HCT116 (cell line): Measurements from ENCODE around the gene XPC.

Source experiments
- CTCF ChIP-seq, 3 experiments: fragments of 200-600 bp in 1 of 3; sonication (generic) in 1 of 3; IDR thresholded peaks in 2 of 3; conservative IDR thresholded peaks in 1 of 3; 2 replicates each; pipeline ENCODE4 v1.5.1; 2012 to 2017; ENCODE audit warnings: low read depth in 2 of 3, low read length in 2 of 3, antibody characterized with exemption in 1 of 3, borderline replicate concordance in 1 of 3, control low read depth in 1 of 3, mild to moderate bottlenecking in 1 of 3, mixed read lengths in 1 of 3, mixed run types in 1 of 3, moderate library complexity in 1 of 3; ENCODE audit not compliant: insufficient read depth in 1 of 3
- MAX ChIP-seq: IDR thresholded peaks from 2 replicates; pipeline ENCODE4 v1.6.1; 2012
- POLR2A ChIP-seq: IDR thresholded peaks from 2 replicates; pipeline ENCODE4 v1.7.0; 2011; ENCODE audit warnings: borderline replicate concordance; ENCODE audit not compliant: insufficient read depth, insufficient read length; ENCODE audit errors: extremely low read depth
- POLR2AphosphoS5 ChIP-seq: IDR thresholded peaks from 2 replicates; pipeline ENCODE4 v1.6.1; 2011; ENCODE audit warnings: mild to moderate bottlenecking, low read depth, low read length, moderate library complexity
- ZFX ChIP-seq: fragments of 450-650 bp; IDR thresholded peaks from 2 replicates; pipeline ENCODE4 v1.6.1; 2017

- TF ChIP-seq CTCF (IDR thresholded peaks at IDR 0.05 in 2 of 3, conservative IDR thresholded peaks at IDR 0.05 in 1 of 3; ENCODE audit: borderline replicate concordance in 1 of 3, insufficient read depth in 1 of 3, low read depth in 2 of 3, low read length in 2 of 3) (no peak), POLR2A (no peak), POLR2AphosphoS5 (no peak), ZFX (no peak), MAX (no peak)
These were observed 23.7 kb upstream of the XPC start for GRCh38 chr3:14201940-14202684.
